NCI-H2107 treated with DMSO at 0.1 percent for 48 hours (cell line): Measurements from ENCODE around the gene HNRNPLL.

Experiments used
- DNase-seq: peaks from one replicate; lab custom pipeline; 2025; ENCODE audit not compliant: unreplicated experiment; lab: John Stamatoyannopoulos, UW

HNRNPLL gene

GRCh38 chr2:38533757-38534545, 68.8 kb downstream of the HNRNPLL start:
- no peak for DNase-seq

GRCh38 chr2:38533180-38533579, 69.5 kb downstream of the HNRNPLL start:
- DNase-seq = no peak

GRCh38 chr2:38532366-38532765, 70.4 kb downstream of the HNRNPLL start:
- no peak for DNase-seq

DNA sequence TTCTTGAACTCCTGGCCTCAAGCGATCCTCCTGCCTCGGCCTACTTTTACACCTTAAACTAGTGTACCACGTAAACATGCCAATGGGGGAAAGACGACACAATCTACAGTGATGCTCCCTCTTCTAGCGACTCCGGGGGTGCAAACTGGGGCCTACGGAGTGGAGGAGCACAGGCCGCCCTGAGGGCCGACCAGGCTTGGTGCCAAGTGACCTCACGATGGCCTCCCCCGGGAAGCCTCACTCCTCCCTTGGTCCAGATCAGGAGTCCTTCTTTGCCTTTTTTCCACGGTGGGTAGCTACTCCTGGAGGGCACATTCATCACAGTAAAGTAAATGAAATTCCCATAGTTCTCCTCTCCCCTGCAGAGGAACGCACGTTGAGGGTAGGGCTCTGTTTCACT, 73.5 kb downstream of the HNRNPLL start:
- no peak for DNase-seq

DNA sequence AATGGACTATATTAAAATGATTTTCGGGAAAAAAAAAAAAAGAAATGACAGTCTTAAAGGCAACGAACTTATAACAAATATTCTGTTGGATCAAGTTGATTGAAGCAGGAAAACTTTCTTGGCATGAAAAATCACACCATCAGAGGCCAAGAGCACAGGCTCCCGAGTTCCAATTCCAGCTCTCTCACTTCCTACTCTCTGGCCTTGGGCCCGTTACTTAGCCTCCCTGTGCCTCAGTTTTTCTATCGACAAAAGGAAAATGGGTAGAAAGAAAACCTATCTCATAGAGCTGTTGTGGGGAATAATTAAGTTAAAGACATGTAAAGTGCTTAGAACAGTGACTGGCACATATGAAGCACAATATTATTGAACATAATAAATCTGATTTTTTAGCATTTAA, 74.2 kb downstream of the HNRNPLL start:
- no peak for DNase-seq

- no peak for DNase-seq
These were observed 74.7 kb downstream of the HNRNPLL start for GRCh38 chr2:38528008-38528442.

GRCh38 chr2:38527338-38528007, 75.3 kb downstream of the HNRNPLL start:
- no peak for DNase-seq

DNA sequence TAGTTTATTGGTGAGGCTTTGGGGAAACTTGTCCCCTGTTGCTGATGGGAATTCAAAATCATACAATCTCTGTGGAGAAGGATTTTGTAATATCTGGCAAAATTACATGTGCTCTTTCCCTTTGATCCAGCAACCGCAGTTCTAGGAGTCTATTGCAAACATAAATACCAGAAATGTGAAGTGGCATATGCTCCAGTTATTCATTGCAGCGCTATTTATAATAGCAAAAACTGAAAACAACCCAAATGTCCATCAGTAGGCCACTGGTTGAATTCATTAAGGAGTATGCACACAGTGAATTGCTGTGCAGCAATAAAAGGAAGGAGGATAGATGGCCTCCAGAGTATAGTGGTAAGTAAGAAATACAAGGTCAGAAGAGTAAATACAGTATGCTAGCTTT, 76.5 kb downstream of the HNRNPLL start:
- DNase-seq = no peak

DNA sequence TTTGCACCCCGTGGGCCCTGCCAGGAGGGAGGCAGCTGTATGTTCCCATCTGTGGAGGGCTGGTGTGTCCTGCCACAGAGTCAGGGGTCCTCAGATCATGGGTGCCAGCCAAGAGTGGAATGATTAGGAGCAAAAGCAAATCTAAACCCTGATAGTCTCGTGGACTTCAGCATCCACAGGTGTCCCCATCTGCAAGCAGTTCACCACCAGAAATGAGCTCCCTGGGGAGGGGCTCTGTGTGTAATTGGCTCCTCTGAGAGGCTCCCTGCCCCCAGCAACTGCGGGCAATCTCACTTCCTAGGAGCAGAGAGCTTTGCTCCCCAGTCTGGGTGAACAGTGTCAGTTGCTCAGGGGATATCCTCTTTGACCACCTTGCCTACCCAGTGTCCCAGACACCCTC, 78.1 kb downstream of the HNRNPLL start:
- no peak for DNase-seq

DNA sequence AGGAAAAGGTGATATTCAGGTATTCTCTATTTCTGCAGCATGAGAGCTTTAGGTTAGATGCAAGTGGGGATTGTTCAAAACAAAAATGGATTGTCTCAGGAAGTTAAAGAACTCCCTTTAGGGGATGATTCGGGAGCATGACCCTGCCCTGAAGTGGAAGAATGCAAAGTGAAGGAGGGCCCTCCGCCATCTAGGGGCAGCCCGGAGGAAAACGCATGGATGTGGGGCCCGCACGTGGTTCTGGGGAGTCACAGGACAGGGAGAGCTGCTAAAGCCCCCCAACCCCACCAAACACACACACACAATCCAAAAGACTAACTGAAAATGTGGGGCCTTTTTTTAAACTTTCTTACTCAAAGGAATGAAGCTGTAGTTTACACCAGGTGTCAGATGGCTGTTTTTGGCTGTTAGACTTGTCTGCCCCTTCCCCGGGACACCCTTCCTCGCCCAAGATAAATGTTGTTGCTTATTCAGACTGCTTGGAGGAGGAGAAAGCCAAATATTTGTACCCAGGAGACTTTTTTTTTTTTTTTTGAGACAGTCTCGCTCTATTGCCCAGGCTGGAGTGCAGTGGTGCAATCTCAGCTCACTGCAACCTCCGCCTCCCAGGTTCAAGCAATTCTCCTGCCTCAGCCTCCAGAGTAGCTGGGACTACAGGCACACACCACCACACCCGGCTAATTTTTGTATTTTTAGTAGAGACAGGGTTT, 78.8 kb downstream of the HNRNPLL start:
- no peak for DNase-seq

GRCh38 chr2:38522754-38523349, 79.9 kb downstream of the HNRNPLL start:
- DNase-seq = peak; percentile 64

GRCh38 chr2:38521835-38522234, 80.9 kb downstream of the HNRNPLL start:
- no peak for DNase-seq

DNA sequence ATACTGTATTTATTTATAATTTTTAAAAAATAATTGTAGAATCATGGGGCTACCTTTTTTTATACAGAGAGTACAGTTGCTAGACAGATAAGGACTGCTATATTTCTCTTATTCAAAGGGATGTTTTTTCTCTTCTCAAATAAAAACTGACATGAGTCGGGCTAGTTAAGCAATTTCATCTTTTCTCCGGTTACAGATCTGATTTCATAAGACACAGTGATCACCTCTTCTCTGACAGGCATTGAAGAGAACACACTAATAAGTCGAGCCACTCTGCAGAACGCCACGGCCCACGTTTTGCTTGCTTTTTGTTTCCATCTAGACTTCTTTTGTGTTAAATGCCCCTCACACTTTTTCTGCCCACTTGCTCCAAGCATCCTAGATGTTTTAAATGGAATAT, 85.4 kb downstream of the HNRNPLL start:
- no peak for DNase-seq

DNA sequence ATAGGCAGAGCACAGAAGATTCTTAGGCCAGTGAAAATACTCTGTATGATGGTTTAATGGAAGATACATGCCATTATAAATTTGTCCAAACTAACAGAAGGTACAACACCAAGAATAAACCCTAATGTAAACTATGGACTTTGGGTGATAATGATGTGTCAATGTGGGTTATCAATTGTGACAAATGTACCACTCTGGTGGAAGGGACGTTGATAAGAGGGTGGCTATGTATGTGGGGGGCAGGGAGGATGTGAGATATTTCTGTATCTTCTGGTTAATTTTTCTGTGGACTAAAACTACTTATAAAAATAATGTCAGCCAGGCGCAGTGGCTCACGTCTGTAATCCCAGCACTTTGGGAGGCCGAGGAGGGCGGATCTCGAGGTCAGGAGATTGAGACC, 86.2 kb downstream of the HNRNPLL start:
- no peak for DNase-seq

DNA sequence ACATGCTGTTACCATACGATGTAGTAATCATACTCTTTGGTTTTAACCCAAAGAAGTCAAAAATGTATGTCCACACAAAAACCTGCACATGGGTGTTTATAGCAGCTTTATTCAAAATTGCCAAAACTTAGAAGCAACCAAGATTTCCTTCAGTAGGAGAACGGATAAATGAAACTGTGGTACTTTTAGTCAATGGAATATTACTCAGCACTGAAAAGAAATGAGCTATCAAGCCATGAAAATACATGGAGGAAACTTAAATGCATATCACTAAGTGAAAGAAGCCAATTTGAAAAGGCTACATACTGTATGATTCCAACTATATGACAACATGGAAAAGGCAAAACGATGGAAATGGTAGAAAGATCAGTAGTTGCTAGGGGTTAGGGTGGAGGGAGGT, 86.6 kb downstream of the HNRNPLL start:
- no peak for DNase-seq

DNA sequence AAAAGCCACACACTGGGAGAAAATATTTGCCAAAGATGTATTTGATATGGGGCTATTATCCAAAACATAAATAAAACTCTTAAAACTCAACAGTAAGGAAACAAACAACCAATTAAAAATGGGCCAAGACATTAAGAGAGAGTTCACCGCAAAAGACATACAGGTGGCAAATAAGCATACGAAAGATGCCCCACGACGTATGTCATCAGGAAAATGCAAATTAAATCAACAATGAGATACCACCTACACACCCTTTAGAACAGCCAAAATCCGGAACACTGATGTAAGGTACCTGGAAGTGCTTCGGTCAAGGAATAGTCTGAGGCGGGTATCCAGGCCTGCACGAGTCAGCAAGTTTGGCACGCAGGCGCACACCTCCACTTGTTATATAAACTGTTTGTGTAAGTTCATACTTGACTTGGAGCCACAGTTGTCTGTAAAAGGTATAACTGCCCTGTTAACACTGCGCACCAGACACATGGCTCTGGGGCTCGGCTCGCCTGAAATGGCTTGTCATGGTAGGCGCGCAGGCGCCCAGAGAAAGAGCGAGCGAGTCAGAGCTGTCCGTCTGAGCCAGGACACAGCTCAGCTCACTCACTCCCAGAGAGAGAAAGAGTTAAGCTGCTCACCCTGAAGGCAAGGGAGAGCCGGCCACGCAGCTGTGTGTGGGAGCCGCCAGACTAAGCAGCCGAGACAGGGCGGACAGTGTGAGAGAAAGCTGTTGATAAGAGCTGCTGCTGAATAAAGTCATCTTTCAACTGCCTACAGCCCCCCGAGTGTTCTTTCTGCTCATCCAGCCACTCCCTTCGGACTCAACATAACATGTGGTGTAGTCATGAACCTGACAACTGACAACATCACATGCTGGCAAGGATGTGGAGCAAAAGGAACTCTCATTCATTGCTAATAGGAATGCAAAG, 87.3 kb downstream of the HNRNPLL start:
- DNase-seq = no peak

- DNase-seq = no peak
These were observed 88.0 kb downstream of the HNRNPLL start for GRCh38 chr2:38514603-38515154.

- no peak for DNase-seq
These were observed 90.5 kb downstream of the HNRNPLL start for GRCh38 chr2:38512211-38512610.
